Measurements from ENCODE around the gene ZNF558.
"Not testable (repeated sequence)": the region's sequence is repeated elsewhere in the genome, so short reads cannot be mapped to it uniquely, and the experiment has no call there.

The ZNF558 gene

DNA sequence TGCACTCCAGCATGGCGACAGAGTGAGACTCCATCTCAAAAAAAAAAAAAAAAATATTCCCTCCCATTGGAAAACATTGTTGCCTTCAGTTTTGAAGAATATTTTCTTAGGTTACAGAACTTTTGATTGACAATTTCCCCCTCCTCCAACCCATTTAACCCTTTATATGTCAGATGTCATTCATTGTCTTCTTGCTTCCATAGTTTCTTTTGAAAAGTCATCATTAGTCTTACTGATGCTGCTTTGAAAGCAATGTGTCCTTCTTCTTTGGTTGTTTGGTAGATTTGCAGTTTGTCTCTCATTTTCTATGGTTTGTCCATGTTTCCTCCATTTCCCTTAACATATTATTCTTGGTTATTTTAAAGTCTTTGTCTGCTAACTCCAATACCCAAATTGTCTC, 25.4 kb downstream of the ZNF558 start:
- DNase-seq (ENCODE audit: low read depth in 2 of 2) = no peak

DNA sequence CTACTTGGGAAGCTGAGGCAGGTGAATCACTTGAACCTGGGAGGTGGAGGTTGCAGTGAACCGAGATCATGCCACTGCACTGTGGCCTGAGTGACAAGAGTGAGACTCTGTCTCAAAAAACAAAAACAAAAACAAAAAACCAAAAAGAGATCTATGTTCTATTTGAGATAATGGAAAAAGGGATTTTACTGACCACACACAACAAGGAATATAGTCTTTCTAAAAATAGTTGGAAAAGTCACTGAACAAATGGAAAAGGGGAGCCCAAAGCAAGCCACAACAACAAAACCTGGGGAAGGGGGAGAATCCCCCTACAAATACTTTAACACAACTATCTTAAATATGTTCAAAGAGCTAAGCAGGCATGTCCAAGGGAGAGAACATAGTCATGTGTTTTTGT, 37.3 kb downstream of the ZNF558 start:
- no peak for DNase-seq (ENCODE audit: low read depth in 2 of 2)

DNA sequence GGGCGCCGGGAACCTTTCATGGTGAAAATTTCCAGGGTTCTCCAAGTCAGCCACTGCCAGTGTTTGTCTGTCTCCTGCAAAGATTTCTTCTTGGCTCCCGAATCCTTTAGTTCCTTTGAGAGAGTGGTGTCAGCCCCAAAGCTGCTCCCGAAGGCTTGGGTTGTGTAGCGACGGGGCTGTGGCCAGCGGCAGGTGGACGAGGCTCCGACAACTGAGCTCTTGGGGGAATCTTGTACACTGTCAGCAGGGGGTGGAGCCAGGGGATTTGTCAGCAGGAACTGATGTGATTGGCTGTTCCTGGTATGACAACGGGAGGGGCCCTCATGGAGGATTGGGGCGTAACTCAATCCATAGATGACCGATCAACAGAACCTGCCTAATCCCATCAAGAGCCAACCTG, 58.5 kb downstream of the ZNF558 start:
- not testable (repeated sequence) for DNase-seq (ENCODE audit: low read depth in 2 of 2)

DNA sequence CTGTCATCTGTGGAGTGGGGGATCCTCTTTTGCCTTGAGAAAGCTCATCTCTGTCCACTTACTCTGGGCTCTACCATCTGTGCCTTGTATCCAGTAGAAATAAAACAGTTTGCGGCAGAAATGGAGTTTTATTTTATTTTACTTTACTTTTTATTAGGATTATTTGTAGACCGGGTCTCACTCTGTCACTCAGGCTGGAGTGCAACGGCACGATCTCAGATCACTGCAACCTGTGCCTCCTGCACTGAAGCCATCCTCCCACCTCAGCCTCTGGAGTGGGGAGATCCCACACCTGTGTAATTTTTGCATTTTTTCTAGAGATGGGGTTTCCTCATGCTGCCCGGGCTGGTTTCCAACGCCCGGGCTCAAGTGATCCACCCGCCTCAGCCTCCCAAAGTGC, 62.8 kb downstream of the ZNF558 start:
- not testable (repeated sequence) for DNase-seq (ENCODE audit: low read depth in 2 of 2)

DNA sequence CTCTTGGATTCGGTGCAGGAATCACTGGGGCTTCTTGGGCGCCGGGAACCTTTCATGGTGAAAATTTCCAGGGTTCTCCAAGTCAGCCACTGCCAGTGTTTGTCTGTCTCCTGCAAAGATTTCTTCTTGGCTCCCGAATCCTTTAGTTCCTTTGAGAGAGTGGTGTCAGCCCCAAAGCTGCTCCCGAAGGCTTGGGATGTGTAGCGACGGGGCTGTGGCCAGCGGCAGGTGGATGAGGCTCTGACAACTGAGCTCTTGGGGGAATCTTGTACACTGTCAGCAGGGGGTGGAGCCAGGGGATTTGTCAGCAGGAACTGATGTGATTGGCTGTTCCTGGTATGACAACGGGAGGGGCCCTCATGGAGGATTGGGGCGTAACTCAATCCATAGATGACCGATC, 64.8 kb downstream of the ZNF558 start:
- DNase-seq (ENCODE audit: low read depth in 2 of 2) = not testable (repeated sequence)
